GM18526 (cell line): ENCODE results near the gene RLN3.

Source experiments
- POLR2A ChIP-seq: IDR thresholded peaks from 3 replicates; pipeline ENCODE4 v1.6.1; 2011; ENCODE audit not compliant: insufficient read length; ENCODE audit errors: extremely low read depth

RLN3 gene

DNA sequence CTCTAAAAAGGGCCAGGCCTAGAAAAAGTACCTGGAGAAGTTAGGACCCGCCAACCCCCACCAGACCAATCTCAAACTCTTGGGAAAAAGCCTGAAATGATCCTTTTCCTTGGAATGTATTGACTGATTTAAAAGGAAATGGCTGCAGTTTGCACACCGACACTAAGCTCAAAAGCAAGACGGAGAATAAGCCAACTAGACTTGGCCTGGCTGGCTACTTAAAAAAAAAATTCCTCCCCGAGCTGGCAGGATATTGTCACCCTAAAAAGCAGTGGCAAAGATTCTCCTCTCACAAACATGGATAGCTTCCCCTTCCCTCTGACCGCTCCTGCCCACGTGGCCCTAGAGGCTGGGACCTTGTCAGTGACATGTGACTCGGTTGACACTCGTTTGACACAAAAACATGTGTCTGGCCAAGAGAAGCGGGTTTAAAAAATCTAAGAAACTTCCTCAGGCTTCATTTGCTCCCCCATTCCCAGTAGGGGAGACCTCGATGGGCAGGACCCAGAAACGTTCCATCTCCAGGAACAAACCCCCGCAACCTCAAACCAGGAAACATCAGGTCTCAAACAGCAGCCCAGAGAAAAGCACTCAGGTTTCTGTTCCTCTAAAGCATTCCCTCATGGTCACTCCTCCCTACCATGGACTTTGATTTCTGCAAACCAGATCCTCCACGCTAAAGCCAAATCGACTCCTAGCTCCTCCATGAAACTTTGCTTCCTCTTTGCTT is 23.2 kb upstream of the RLN3 start:
- no peak for TF ChIP-seq POLR2A

DNA sequence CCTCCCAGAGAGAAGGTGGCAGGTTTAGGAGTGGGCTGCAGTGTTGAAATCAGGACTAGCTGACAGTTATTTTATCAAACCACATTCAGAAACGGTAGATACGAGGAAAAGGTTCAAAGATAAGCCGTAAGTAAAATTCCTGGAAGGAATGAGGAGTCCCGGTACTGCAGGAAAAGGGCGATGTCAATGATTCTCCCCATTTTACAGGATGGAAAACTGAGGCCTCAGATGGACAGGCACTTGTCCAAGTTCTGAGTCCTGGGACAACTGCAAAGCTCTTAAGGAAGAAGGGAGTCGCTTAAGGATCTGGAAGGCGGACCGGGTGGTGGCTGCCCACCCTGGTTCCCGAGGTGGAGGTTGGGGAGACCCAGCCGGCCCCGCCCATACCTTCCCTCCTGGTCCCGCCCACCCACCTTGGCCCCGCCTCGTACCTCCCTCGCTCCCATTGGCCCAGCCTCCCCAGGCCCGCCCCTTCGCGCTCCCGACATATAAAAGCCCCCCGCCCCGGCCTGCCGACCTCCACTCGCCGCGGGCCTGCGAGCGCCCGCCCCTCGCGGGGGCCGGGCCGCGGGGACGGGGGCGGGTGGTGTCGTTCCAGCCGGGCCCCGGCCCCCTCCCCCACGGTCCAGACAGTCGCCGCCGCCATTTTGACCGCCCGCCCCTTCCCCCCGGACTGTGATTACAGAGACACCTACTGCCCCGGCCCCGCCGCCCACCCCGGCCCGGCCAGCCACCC is 22.4 kb upstream of the RLN3 start:
- peak; percentile 66 for TF ChIP-seq POLR2A

DNA sequence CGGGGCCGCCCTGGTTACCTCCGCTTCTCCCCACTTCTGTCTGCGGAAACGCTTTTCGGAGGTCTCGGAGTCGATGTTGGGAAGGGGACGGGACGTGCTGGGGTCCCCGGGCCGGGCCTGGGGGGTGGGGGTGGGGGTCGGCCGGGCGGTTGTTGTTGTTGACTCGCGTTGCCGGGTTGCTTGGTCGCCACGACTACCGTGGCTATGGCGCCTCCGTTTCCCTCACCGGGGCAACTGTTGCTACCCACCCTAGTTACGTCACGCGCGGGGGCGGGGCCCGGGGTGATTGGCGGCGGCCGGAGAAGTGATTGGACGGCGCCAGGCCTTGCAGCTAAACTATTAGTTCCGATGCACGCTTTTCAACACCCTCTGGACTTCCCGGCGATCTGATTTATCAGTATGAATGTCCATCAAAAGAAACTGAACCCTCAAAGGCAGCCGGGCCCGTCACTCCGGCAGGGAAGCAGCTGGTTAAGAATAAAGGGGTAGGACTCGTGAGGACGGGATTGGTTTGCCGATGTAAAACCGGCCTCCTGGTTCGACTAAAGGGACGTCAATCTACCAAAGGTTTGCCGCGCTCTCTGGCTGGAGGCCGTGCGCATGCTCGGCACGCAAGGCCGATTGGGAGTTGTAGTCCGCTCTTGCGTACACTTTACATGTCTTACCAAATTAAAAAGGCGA is 21.7 kb upstream of the RLN3 start, which contains the start of gene RFX1:
RFX1 (minus strand) TSS at position 236 of the 681 bp plus-strand sequence. CDS start 12,477 bp downstream, outside the sequence.
- TF ChIP-seq POLR2A: no peak

DNA sequence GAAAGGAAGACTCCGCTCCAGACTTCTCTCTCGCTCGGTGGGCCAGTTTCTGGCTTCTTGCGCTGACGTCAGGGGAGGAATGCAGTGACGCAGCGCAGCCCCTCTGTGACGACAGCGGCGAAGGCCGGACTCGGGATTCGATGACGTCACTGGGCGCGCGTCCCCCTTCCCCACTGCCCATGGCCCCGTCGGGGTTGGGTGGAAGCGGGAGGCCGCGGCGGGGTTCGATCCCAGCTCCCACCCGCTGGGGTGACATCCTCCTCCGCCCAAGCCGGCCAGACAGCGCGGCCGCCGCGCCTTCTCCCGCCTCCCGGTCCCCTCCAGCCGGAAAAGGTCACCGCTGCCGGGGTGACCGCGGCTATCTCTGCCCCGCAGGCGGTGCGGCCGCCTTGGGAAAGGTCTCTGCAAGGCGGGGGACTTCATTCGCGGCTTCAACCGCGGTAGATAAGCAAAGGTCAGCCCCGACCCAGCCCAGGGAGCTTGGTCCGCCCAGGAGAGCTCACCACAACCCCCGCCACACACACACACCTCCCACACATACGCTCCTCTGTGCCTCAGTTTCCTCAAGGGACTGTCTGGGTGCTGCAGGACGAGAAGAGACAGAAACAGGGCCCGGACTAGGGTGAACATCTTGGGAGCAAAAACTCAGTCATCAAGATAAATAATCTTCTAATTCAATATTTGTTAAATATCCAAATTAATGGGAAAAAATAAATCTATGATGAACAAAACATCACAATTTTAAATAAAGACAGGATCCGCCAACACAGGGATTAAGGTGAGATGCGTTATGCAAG is 21.0 kb upstream of the RLN3 start:
- peak; percentile 50 for TF ChIP-seq POLR2A

DNA sequence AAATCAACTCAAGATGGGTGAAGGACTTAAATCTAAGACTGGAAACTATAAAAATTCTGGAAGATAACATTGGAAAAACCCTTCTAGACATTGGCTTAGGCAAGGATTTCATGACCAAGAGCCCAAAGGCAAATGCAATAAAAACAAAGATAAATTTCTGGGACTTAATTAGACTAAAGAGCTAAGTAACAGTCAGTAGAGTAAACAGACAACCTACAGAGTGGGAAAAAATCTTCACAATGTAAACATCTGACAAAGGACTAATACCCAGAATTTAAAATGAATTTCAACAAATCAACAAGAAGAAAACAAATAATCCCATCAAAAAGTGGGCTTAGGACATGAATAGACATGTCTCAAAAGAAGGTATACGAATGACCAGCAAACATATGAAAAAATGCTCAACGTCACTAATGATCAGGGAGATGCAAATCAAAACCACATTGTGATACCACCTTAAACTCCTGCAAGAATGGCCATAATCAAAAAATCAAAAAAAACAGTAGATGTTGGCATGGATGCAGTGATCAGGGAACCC is 15.5 kb upstream of the RLN3 start:
- TF ChIP-seq POLR2A: no peak

DNA sequence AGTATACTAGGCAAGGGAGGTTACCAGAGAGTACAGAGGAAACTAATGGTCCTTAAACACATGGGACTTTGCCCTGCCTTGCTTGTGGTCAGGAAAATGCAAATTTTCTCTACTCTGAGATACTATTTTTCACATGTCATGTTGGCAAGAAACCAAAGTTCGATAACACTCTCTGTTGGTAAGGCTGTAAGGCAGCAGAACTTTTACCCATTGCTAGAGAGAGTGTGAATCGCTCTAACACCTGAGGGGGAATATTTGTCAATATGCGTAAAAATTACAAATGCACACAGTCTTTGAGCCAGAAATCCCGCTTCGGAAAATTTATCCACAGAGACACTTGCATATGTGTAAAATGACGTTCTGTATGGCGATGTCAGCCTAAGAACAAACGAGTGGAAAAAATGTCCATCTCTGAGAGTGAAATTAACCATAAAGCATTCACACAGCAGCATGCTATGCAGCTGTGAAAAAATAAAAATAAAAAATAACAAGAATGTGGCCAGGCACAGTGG is 12.4 kb upstream of the RLN3 start:
- TF ChIP-seq POLR2A: no peak

DNA sequence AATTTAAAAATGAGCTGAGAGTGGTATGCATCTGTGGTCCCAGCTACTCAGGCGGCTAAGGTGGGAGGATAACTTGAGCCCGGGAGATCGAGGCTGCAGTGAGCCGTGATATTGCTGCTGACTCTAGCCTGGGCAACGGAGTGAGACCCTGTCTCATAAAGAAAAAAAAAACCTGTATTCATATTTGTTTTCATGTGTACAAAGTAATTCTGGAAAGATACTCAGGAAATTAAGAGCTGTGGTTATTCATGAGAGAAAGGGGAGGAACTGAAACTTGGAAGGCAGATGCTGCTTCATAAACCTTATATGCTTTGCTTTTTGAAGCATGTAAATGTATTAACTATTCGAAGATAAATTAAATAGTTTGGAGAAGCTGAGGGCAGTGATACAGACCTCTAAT is 8.8 kb upstream of the RLN3 start:
- TF ChIP-seq POLR2A: no peak

DNA sequence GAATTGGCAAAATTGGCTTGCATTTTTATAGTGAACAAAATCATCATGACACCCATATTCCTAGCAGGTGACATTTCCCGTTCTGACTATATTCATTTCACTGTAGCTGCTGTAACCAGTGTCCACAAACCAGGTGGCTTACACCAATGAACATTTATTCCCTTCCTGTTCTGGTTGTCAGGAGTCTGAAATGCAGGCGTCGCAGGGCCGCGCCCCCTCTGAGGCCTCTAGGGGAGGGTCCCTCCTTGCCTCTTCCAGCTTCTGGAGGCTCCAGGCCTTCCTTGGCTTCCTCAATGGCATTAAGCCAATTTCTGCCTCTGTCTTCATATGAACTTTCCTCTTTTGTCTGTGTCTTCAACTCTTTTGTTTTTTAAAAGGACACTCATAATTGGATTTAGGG is 6.5 kb upstream of the RLN3 start:
- no peak for TF ChIP-seq POLR2A

DNA sequence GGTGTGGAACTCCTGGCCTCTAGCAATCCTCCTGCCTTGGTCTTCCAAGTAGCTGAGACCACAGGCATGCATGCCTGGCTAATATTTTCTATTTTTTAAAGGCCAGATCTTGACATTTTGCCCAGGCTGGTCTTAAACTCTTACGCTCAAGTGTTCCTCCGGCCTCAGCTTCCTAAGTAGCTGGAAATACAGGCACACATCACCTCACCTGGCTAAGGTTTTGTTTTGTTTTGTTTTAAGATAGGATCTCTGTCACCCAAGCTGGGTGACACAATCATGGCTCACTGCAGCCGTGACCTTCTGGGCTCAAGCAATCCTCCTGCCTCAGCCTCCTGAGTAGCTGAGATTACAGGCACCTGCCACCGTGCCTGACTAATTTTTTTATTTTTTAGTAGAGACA is 5.5 kb upstream of the RLN3 start:
- TF ChIP-seq POLR2A: no peak

DNA sequence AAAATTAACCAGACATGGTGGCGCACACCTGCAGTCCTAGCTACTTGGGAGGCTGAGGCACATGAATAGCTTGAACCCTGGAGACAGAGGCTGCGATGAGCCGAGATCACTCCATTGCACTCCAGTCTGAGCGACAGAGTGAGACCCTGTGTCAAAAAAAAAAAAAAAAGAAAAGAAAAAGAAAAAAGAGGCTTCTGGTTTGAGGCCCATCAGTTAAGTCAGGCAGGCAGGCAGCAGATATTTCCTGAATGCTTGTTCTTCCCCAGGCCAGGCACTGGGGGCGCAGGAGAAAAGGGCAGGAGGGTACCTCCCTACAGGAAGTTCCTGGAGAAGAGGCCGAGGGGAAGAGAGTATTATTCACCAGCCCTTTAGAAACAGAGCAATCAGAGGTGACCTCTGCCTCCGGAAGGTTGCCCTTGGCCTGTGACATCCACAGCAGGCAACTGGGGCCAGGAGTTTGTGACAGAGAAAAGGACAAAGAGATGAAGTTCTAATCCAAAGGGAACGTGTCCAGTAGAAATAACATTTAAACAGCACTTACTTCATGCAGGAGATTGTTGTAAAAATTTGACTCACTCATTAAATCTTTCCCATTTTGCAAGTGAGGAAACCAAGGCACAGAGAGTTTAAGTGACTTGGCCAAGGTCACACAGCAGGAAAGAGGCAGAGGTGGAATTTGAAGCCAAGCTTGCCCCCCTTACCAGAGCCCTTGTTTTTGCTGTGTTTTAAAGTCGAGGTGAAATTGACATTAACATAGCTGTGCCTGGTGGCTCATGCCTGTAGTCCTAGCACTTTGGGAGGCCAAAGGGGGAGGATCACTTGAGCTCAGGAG is 4.3 kb upstream of the RLN3 start:
- no peak for TF ChIP-seq POLR2A

DNA sequence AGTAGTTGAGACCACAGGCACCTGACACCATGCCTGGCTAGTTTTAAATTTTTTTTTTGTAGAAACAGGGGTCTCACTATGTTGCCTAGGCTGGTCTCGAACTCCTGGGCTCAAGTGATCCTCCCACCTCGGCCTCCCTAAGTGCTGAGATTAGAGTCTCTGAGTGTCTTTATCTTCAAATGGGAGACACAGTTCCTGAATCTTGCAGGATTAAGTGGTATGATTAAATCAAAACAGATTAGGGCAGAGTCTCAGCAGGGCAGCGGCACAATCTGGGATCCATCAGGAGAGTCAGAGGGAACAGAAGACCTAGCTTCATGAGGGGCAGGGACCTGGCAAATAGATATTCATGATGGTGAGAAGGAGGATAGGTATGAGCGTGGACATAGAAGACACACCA is 953 bp downstream of the RLN3 start:
- TF ChIP-seq POLR2A: no peak

DNA sequence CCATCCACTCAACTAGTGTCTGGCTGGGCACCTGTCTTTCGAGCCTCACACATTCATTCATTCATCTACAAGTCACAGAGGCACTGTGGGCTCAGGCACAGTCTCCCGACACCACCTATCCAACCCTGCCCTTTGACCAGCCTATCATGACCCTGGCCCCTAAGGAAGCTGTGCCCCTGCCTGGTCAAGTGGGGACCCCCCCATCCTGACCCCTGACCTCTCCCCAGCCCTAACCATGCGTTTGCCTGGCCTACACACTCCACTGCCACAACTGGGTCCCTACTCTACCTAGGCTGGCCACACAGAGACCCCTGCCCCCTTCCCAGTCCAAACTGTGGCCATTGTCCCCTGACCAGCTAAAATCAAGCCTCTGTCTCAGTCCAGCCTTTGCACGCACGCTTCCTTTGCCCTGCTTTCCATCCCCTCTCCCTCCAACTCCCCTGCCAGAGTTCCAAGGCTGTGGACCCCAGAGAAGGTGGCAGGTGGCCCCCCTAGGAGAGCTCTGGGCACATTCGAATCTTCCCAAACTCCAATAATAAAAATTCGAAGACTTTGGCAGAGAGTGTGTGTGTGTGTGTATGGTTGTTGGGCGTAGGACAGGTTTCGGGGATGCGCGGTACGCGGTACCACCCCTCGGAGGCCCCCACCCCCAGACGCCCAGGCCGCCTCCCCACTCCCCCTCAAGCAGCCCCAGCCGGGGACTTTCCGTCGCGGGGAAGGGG is 3.2 kb downstream of the RLN3 start:
- TF ChIP-seq POLR2A: no peak
